ENCODE data around the gene MEF2A. TPM values are rescaled to one million over a fixed set of nuclear protein-coding genes. Genes with fewer than 3 reads are reported as not detected.

Gene MEF2A
- total and polyA plus RNA-seq, 10 of the 15 experiments (the other 5 are each of a cell fraction or from before 2014, with no cell fraction given): 7.2 to 46.7 (median 35.9) TPM

- 75% methylated on average over 4 of the region's 4 CpGs for WGBS (ENCODE audit: insufficient coverage, insufficient replicate concordance, low lambda C conversion rate, missing lambda C conversion rate)
- Histone ChIP-seq H3K27me3 (replicated peaks in 1 of 2; ENCODE audit: control insufficient read depth in 2 of 2, insufficient read depth in 2 of 2, low read length in 1 of 2) (no peaks in the 10 kb centered on the region; a peak in 1 of 4 replicates), H3K9me3 (replicated peaks; ENCODE audit: control insufficient read depth, insufficient read depth, low read length) (peaks cover 7% of the 10 kb centered on the region; the same call in 2 of the 3 replicates), H4K20me1 (ENCODE audit: control insufficient read depth, insufficient read depth) (no peaks in the 10 kb centered on the region), H3K79me2 (ENCODE audit: control insufficient read depth, insufficient read depth, low read length) (no peaks in the 10 kb centered on the region), H2AFZ (ENCODE audit: control insufficient read depth, low read depth, low read length) (no peak overlapping the region), H3K4me3 (no peak overlapping the region), H3K4me2 (ENCODE audit: control insufficient read depth, insufficient read depth) (no peak overlapping the region), H3K27ac (ENCODE audit: control insufficient read depth, insufficient read depth) (no peak overlapping the region), H3K4me1 (ENCODE audit: control insufficient read depth, insufficient read depth, low read length) (peaks cover 30% of the 10 kb centered on the region), H3K9ac (ENCODE audit: control insufficient read depth, insufficient read depth, low read length) (no peak overlapping the region), H3K36me3 (ENCODE audit: control insufficient read depth in 2 of 2, insufficient read depth in 2 of 2, low read length in 1 of 2) (no peaks in the 10 kb centered on the region)
- FAIRE-seq: no peak
- DNase-seq (ENCODE audit: low read depth, low spot score): no peak
- ChIA-PET SMC1A (ENCODE audit: uncharacterized antibody, unreplicated experiment) (no interaction called here), POLR2A (no interaction called here), RAD21 (ENCODE audit: unreplicated experiment) (no interaction called here), CTCF (no interaction called here)
- in situ Hi-C loops (cut with MboI): loop anchor here (25.0 kb wide), 1 partner anchor 1419 kb away; no protein-coding TSS in a partner anchor
- no peak for ATAC-seq
- BruUV-seq (replicated peaks): no TSS peak
- intact Hi-C loops (cut with micrococcal nuclease; ENCODE audit: unreplicated experiment): no loop called here
- TF ChIP-seq ZNF274 (IDR thresholded peaks at IDR 0.05; ENCODE audit: insufficient read depth, insufficient read length): no peak
- TF ChIP-seq NFYB (IDR thresholded peaks at IDR 0.05; ENCODE audit: insufficient read depth, low read depth, low read length): no peak
- TF ChIP-seq TCF3 (IDR thresholded peaks at IDR 0.05; ENCODE audit: borderline replicate concordance, insufficient read depth, low read depth, low read length): no peak
- TF ChIP-seq MLLT1 (IDR thresholded peaks at IDR 0.05): no peak
- TF ChIP-seq STAT3 (IDR thresholded peaks at IDR 0.05; ENCODE audit: low read depth, low read length): no peak
- TF ChIP-seq RFX5 (IDR thresholded peaks at IDR 0.05; ENCODE audit: low read depth, low read length): no peak
- TF ChIP-seq MEF2B (IDR thresholded peaks at IDR 0.05; ENCODE audit: partially characterized antibody, poor library complexity, severe bottlenecking): no peak
- no peak for TF ChIP-seq HSF1 (IDR thresholded peaks at IDR 0.05; ENCODE audit: low read depth, low read length)
- no peak for TF ChIP-seq KDM1A (IDR thresholded peaks at IDR 0.05; ENCODE audit: borderline replicate concordance)
- no peak for TF ChIP-seq LARP7 (IDR thresholded peaks at IDR 0.05)
- TF ChIP-seq RELB (IDR thresholded peaks at IDR 0.05; ENCODE audit: low read depth): no peak
- TF ChIP-seq PML (IDR thresholded peaks at IDR 0.05; ENCODE audit: low read length): no peak
- no peak for TF ChIP-seq IRF3 (IDR thresholded peaks at IDR 0.05)
- TF ChIP-seq FOXM1 (IDR thresholded peaks at IDR 0.05; ENCODE audit: low read depth, low read length): no peak
Observed at GRCh38 chr15:99518191-99518590, 47.6 kb upstream of the MEF2A start.
